RPMI8226 (cell line): ENCODE data around the gene LEMD2.

Experiments
- DNase-seq: peaks from one replicate; pipeline ENCODE4 v3.0.0-alpha.2; 2015

LEMD2 gene

GRCh38 chr6:33732817-33733708, 55.9 kb downstream of the LEMD2 start:
- peak; percentile 13 for DNase-seq

GRCh38 chr6:33732385-33732784, 56.5 kb downstream of the LEMD2 start:
- no peak for DNase-seq

- DNase-seq: no peak
Observed at GRCh38 chr6:33731751-33732282, 57.1 kb downstream of the LEMD2 start.

- DNase-seq: no peak
Observed at GRCh38 chr6:33731035-33731434, 57.9 kb downstream of the LEMD2 start.

- DNase-seq: no peak
Observed at GRCh38 chr6:33730611-33731010, 58.3 kb downstream of the LEMD2 start.

- no peak for DNase-seq
Observed at GRCh38 chr6:33729059-33729458, 59.9 kb downstream of the LEMD2 start.

GRCh38 chr6:33728438-33728837, 60.5 kb downstream of the LEMD2 start:
- no peak for DNase-seq

- no peak for DNase-seq
Observed at GRCh38 chr6:33727932-33728331, 61.0 kb downstream of the LEMD2 start.

- no peak for DNase-seq
Observed at GRCh38 chr6:33727126-33727525, 61.8 kb downstream of the LEMD2 start.

GRCh38 chr6:33726696-33727095, 62.2 kb downstream of the LEMD2 start:
- DNase-seq: no peak

GRCh38 chr6:33725891-33726673, 62.8 kb downstream of the LEMD2 start:
- DNase-seq: no peak

- no peak for DNase-seq
Observed at GRCh38 chr6:33725222-33725621, 63.7 kb downstream of the LEMD2 start.

- DNase-seq: no peak
Observed at GRCh38 chr6:33724102-33725023, 64.6 kb downstream of the LEMD2 start.

GRCh38 chr6:33723371-33724085, 65.4 kb downstream of the LEMD2 start:
- no peak for DNase-seq

- no peak for DNase-seq
Observed at GRCh38 chr6:33722103-33722623, 66.8 kb downstream of the LEMD2 start.

- DNase-seq: no peak
Observed at GRCh38 chr6:33721508-33721907, 67.4 kb downstream of the LEMD2 start.
